Colonic mucosa (tissue), 4 donors: ENCODE measurements around the gene CDC20B. TPM values are rescaled to one million over a fixed set of nuclear protein-coding genes. Genes with fewer than 3 reads are reported as not detected.

Source experiments
- DNase-seq: peaks from one replicate; pipeline ENCODE4 v3.0.0-alpha.2; 2020
- H3K27ac ChIP-seq: fragments of 200-600 bp; one replicate; pipeline ENCODE4 v1.8.0; 2021
- H3K27me3 ChIP-seq: fragments of 200-600 bp; one replicate; pipeline ENCODE4 v1.8.0; 2021
- H3K36me3 ChIP-seq: fragments of 200-600 bp; one replicate; pipeline ENCODE4 v1.8.0; 2021
- H3K4me1 ChIP-seq: fragments of 200-600 bp; one replicate; pipeline ENCODE4 v1.8.0; 2021; ENCODE audit warnings: mild to moderate bottlenecking
- H3K4me3 ChIP-seq: fragments of 200-600 bp; one replicate; pipeline ENCODE4 v1.8.0; 2021
- H3K9ac ChIP-seq, 2 donors: one replicate each; pipeline ENCODE4 v1.7.0; 2013; ENCODE audit warnings: control low read depth in 2 of 2, low read depth in 2 of 2, low read length in 2 of 2
- H3K9me3 ChIP-seq: fragments of 200-600 bp; one replicate; pipeline ENCODE4 v1.8.0; 2021
- intact Hi-C: fragments of 100-400 bp; cut with DNase I; formaldehyde crosslinking; loops from one replicate; pipeline ENCODE4 v1.14.1; 2022
- total RNA-seq, 2 donors: library from RNA; stranded (reverse); fragmentation: NEBNext Ultra II Directional in 1 of 2; extraction: Animal tissue kit (Norgen Biotek cat#: 25700) in 1 of 2; gene quantifications; one replicate each; pipeline ENCODE4 v1.2.1, GENCODE V29; 2021
- TF ChIP-seq, protein P1 (sequence below): fragments of 200-600 bp; IDR thresholded peaks from one replicate; pipeline ENCODE4 v1.8.0; 2022; ENCODE audit warnings: antibody characterized with exemption, mild to moderate bottlenecking
- donor health status: healthy.
- donor health status: DM: no; HTN: no; CAD: no.
- donor health status: DM: no; HTN: no; CAD: no.

CDC20B gene
- total RNA-seq, 2 donors from 2014 or later, result not detected

DNA sequence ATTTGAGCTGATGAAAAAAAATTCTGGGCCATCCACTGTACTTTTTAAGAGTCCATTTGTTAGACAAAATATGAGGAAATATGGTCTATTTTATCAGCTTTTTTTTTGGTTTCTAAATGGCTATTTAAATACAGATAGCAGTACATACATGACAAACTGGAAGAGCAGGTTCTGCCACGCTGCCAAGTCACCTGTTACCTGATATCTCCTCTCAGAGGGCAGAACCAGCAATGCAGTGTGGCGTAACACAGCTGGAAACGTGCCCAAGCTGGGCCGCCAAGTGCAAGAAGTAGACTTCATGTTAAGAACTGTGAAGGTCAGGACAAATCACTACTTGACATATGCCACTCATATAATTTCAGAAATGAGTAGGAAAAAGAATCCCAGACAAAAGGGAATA lies 46.0 kb upstream of the CDC20B start:
- H3K27me3 ChIP-seq, result peaks cover 40% of the 10 kb centered on the region
- intact Hi-C loops, result no loop called here
- H3K36me3 ChIP-seq, result no peaks in the 10 kb centered on the region
- peak; percentile 90 for DNase-seq
- no peaks in the 10 kb centered on the region for H3K9me3 ChIP-seq
- TF ChIP-seq, protein P1, sequence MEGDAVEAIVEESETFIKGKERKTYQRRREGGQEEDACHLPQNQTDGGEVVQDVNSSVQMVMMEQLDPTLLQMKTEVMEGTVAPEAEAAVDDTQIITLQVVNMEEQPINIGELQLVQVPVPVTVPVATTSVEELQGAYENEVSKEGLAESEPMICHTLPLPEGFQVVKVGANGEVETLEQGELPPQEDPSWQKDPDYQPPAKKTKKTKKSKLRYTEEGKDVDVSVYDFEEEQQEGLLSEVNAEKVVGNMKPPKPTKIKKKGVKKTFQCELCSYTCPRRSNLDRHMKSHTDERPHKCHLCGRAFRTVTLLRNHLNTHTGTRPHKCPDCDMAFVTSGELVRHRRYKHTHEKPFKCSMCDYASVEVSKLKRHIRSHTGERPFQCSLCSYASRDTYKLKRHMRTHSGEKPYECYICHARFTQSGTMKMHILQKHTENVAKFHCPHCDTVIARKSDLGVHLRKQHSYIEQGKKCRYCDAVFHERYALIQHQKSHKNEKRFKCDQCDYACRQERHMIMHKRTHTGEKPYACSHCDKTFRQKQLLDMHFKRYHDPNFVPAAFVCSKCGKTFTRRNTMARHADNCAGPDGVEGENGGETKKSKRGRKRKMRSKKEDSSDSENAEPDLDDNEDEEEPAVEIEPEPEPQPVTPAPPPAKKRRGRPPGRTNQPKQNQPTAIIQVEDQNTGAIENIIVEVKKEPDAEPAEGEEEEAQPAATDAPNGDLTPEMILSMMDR, result no peak
- no peak overlapping the region for H3K4me3 ChIP-seq
- H3K9ac ChIP-seq, result no peak overlapping the region
- no peak overlapping the region for H3K27ac ChIP-seq
- peaks cover 8% of the 10 kb centered on the region for H3K4me1 ChIP-seq

DNA sequence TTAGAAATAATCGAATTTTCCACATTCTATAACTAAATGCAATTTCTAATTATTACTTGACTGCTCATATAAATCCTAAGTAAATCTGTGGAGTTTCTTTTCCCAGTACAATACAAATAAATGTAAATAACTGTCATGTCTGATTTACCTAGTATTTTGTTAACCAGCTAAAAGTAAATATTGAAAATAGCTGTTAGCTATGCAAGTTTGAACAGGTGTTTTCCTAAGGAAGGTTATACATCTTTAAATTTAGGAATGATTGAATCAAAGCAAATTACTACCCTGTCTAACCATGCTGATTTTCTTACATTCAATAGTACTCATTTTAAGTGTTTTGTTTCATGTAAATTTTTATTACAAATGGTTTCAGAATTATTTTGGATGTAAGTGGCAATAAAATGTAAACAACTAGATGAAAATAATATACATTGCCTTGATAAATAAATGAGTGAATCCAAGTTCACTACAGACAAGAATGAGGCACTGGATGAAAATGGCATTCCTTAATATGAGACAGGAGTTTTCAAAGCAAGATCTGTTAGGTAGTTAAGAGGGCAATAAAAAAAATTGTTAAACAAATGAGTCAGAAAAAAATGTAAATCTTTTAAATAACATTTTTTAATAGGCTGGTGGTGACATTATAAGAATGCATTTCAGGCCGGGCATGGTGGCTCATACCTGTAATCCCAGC lies 38.4 kb upstream of the CDC20B start:
- intact Hi-C loops, result no loop called here
- no peaks in the 10 kb centered on the region for H3K27me3 ChIP-seq
- TF ChIP-seq, protein P1, result no peak
- DNase-seq, result no peak
- H3K4me3 ChIP-seq, result no peak overlapping the region
- H3K4me1 ChIP-seq, result no peaks in the 10 kb centered on the region
- H3K9ac ChIP-seq, result no peak overlapping the region
- no peaks in the 10 kb centered on the region for H3K36me3 ChIP-seq
- no peak overlapping the region for H3K27ac ChIP-seq
- H3K9me3 ChIP-seq, result no peaks in the 10 kb centered on the region

- H3K4me1 ChIP-seq, result no peaks in the 10 kb centered on the region
- H3K9me3 ChIP-seq, result no peaks in the 10 kb centered on the region
- DNase-seq, result no peak
- H3K9ac ChIP-seq, result no peak overlapping the region
- H3K27ac ChIP-seq, result no peak overlapping the region
- intact Hi-C loops, result no loop called here
- no peak overlapping the region for H3K4me3 ChIP-seq
- no peaks in the 10 kb centered on the region for H3K27me3 ChIP-seq
- TF ChIP-seq, protein P1, result no peak
- no peaks in the 10 kb centered on the region for H3K36me3 ChIP-seq
Observed at GRCh38 chr5:55205001-55205400, 32.0 kb upstream of the CDC20B start.

DNA sequence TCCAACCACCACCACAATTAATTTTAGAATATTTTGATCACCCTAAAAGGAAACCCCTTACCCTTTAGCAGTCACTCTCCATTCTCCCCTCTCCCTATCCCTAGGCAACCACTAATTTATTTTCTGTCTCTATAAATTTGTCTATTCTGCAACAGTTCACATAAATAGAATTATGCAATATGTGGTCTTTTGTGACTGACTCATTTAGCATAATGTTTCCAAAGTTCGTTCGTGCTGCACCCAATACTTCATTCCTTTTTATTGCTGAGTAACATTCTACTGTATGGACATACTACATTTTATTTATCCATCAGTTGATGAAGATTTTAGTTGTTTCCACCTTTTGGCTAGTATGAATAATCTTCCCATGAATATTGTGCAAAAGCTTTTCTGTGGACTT lies 18.2 kb upstream of the CDC20B start:
- Histone ChIP-seq H3K9me3 (no peaks in the 10 kb centered on the region), H3K4me3 (no peak overlapping the region), H3K9ac (no peak overlapping the region), H3K36me3 (no peaks in the 10 kb centered on the region), H3K27me3 (peaks cover 8% of the 10 kb centered on the region), H3K27ac (no peak overlapping the region), H3K4me1 (no peaks in the 10 kb centered on the region)
- DNase-seq, result no peak
- intact Hi-C loops, result no loop called here
- TF ChIP-seq, protein P1, result no peak

- H3K27ac ChIP-seq, result no peak overlapping the region
Observed at GRCh38 chr5:55188656-55189540, 15.9 kb upstream of the CDC20B start.

More at GRCh38 chr5:55188656-55189540, 15.9 kb upstream of the CDC20B start:
- H3K9ac ChIP-seq, result no peak overlapping the region
- peaks cover 8% of the 10 kb centered on the region for H3K27me3 ChIP-seq
- no peak for DNase-seq
- H3K4me3 ChIP-seq, result no peak overlapping the region
- H3K9me3 ChIP-seq, result no peaks in the 10 kb centered on the region
- TF ChIP-seq, protein P1, result no peak
- no peaks in the 10 kb centered on the region for H3K4me1 ChIP-seq
- no peaks in the 10 kb centered on the region for H3K36me3 ChIP-seq
- intact Hi-C loops, result loop anchor here (5.0 kb wide), 1 partner anchor 33 kb away; no protein-coding TSS in a partner anchor
